ENCODE measurements around the gene XIRP1.

GRCh38 chr3:39168156-39168780 lies 24.1 kb downstream of the XIRP1 start:
- TF ChIP-seq CTCF (IDR thresholded peaks at IDR 0.05) (no peak), EZH2 (IDR thresholded peaks at IDR 0.05; ENCODE audit: borderline replicate concordance, insufficient read depth, low read depth, low read length, poor library complexity, severe bottlenecking) (no peak)
